Testis (tissue), 3 donors: ENCODE measurements around the gene CDC27. TPM values are rescaled to one million over a fixed set of nuclear protein-coding genes. Genes with fewer than 3 reads are reported as not detected.

ENCODE experiments used
- DNase-seq: peaks from one replicate; pipeline ENCODE4 v3.0.0-alpha.2; 2019
- H3K27ac ChIP-seq, 2 donors: fragments of 200-600 bp; sonication (generic); one replicate each; pipeline ENCODE4 v1.5.1; 2019
- H3K27me3 ChIP-seq: fragments of 200-600 bp; sonication (generic); one replicate; pipeline ENCODE4 v1.5.1; 2019
- H3K36me3 ChIP-seq: fragments of 200-600 bp; sonication (generic); one replicate; pipeline ENCODE4 v1.5.1; 2017; ENCODE audit warnings: low read depth; ENCODE audit errors: missing control alignments
- H3K4me1 ChIP-seq: fragments of 200-600 bp; sonication (generic); one replicate; pipeline ENCODE4 v1.5.1; 2019
- H3K4me3 ChIP-seq, 2 donors: fragments of 200-600 bp; sonication (generic); one replicate each; pipeline ENCODE4 v1.5.1; 2017 to 2019
- H3K9me3 ChIP-seq: fragments of 200-600 bp; sonication (generic); one replicate; pipeline ENCODE4 v1.5.1; 2017
- CTCF ChIP-seq, 3 experiments: fragments of 450-650 bp in 2 of 3; fragments of 200-600 bp in 1 of 3; sonication (generic) in 1 of 3; IDR thresholded peaks; one replicate each; pipeline ENCODE4 v1.5.1; 2016 to 2019; ENCODE audit warnings: antibody characterized with exemption in 3 of 3, mild to moderate bottlenecking in 2 of 3, moderate library complexity in 1 of 3
- POLR2A ChIP-seq: fragments of 450-650 bp; IDR thresholded peaks from one replicate; pipeline ENCODE4 v1.6.1; 2017; ENCODE audit warnings: antibody characterized with exemption, mild to moderate bottlenecking, moderate library complexity
- WGBS, 2 donors: methylation state at CpG; one replicate each; pipeline ENCODE4 v1.1.5; 2018; 5-methylcytosine and 5-hydroxymethylcytosine counted together
- intact Hi-C: fragments of 100-400 bp; cut with DNase I; formaldehyde crosslinking; loops from one replicate; pipeline ENCODE4 v1.15.1; 2023; ENCODE audit warnings: low total_unique reads
- polyA plus RNA-seq: library from polyadenylated mRNA; stranded (reverse); fragments of 350-450 nt; fragmentation: Illumina TruSeq; extraction: RNeasy Lipid Tissue Mini Kit (QIAGEN cat#74804); gene quantifications from one replicate; pipeline ENCODE4 v1.2.3, GENCODE V29; 2014; ENCODE audit warnings: low read depth, low replicate concordance; ENCODE audit not compliant: insufficient read depth
- total RNA-seq, 2 donors: library from RNA; depleted of rRNA; stranded (reverse); fragments of >200 nt; gene quantifications; one replicate each; pipeline ENCODE4 v1.2.3, GENCODE V29; 2016

The CDC27 gene
- total and polyA plus RNA-seq, 3 donors from 2014 or later, result 74.6 to 99.8 (median 85.8) TPM

- H3K4me3 ChIP-seq, result no peak overlapping the region
- 92 to 98% methylated on average over 8 of the region's 8 CpGs for WGBS, 2 donors
- no peaks in the 10 kb centered on the region for H3K27me3 ChIP-seq
- intact Hi-C loops, result no loop called here
- no peak for DNase-seq
- H3K36me3 ChIP-seq, result no peaks in the 10 kb centered on the region
- H3K27ac ChIP-seq, result no peak overlapping the region
- TF ChIP-seq CTCF (IDR thresholded peaks at IDR 0.05) (no peak), POLR2A (no peak)
- no peaks in the 10 kb centered on the region for H3K4me1 ChIP-seq
- no peaks in the 10 kb centered on the region for H3K9me3 ChIP-seq
These were observed 10.7 kb upstream of the CDC27 start for GRCh38 chr17:47199627-47200324.

GRCh38 chr17:47197821-47198220 is 8.7 kb upstream of the CDC27 start:
- H3K4me3 ChIP-seq, result no peak overlapping the region
- H3K9me3 ChIP-seq, result no peaks in the 10 kb centered on the region
- no peaks in the 10 kb centered on the region for H3K4me1 ChIP-seq
- H3K27me3 ChIP-seq, result no peaks in the 10 kb centered on the region
- H3K27ac ChIP-seq, result no peak overlapping the region
- no peaks in the 10 kb centered on the region for H3K36me3 ChIP-seq
- no peak for TF ChIP-seq POLR2A
- no peak for TF ChIP-seq CTCF (IDR thresholded peaks at IDR 0.05)
- DNase-seq, result no peak
- intact Hi-C loops, result no loop called here

- Histone ChIP-seq H3K36me3 (no peaks in the 10 kb centered on the region), H3K27me3 (no peaks in the 10 kb centered on the region), H3K4me3 (no peak overlapping the region), H3K27ac (no peak overlapping the region), H3K9me3 (no peaks in the 10 kb centered on the region), H3K4me1 (peaks cover 5% of the 10 kb centered on the region)
- 89 to 95% methylated on average over 4 of the region's 4 CpGs for WGBS, 2 donors
- TF ChIP-seq CTCF (IDR thresholded peaks at IDR 0.05) (no peak), POLR2A (no peak)
- intact Hi-C loops, result no loop called here
- no peak for DNase-seq
These were observed 4.9 kb upstream of the CDC27 start for GRCh38 chr17:47193931-47194511.

- no peak for TF ChIP-seq POLR2A
- no peak for TF ChIP-seq CTCF (IDR thresholded peaks at IDR 0.05)
- 82% methylated on average over 6 of the region's 6 CpGs for WGBS, 2 donors
- intact Hi-C loops, result no loop called here
- Histone ChIP-seq H3K4me3 (no peak overlapping the region), H3K27ac (no peak overlapping the region), H3K9me3 (no peaks in the 10 kb centered on the region), H3K4me1 (peaks cover 8% of the 10 kb centered on the region), H3K36me3 (no peaks in the 10 kb centered on the region), H3K27me3 (no peaks in the 10 kb centered on the region)
- no peak for DNase-seq
These were observed 3.5 kb upstream of the CDC27 start for GRCh38 chr17:47192554-47192953.

GRCh38 chr17:47190770-47191169 is 1.7 kb upstream of the CDC27 start:
- Histone ChIP-seq H3K27ac (no peak overlapping the region), H3K4me3 (no peak overlapping the region), H3K9me3 (no peaks in the 10 kb centered on the region), H3K27me3 (no peaks in the 10 kb centered on the region), H3K36me3 (no peaks in the 10 kb centered on the region), H3K4me1 (peaks cover 11% of the 10 kb centered on the region)
- DNase-seq, result no peak
- TF ChIP-seq POLR2A (no peak), CTCF (IDR thresholded peaks at IDR 0.05) (no peak)
- 80 to 92% methylated on average over 1 of the region's 1 CpG for WGBS, 2 donors
- intact Hi-C loops, result no loop called here
